ENCODE data around the gene ADAMTS17.

The ADAMTS17 gene

GRCh38 chr15:100172356-100173024, 169.3 kb downstream of the ADAMTS17 start:
- no peak for TF ChIP-seq CTCF (IDR thresholded peaks at IDR 0.05; ENCODE audit: extremely low read depth, missing control alignments)
- no peak for DNase-seq (ENCODE audit: low spot score)

GRCh38 chr15:100171411-100171810, 170.4 kb downstream of the ADAMTS17 start:
- TF ChIP-seq CTCF (IDR thresholded peaks at IDR 0.05; ENCODE audit: extremely low read depth, missing control alignments), result no peak
- no peak for DNase-seq (ENCODE audit: low spot score)

GRCh38 chr15:100170291-100171210, 171.2 kb downstream of the ADAMTS17 start:
- DNase-seq (ENCODE audit: low spot score), result peak; percentile 33
- TF ChIP-seq CTCF (IDR thresholded peaks at IDR 0.05; ENCODE audit: extremely low read depth, missing control alignments), result no peak

GRCh38 chr15:100169615-100170290, 172.0 kb downstream of the ADAMTS17 start:
- no peak for DNase-seq (ENCODE audit: low spot score)
- no peak for TF ChIP-seq CTCF (IDR thresholded peaks at IDR 0.05; ENCODE audit: extremely low read depth, missing control alignments)

GRCh38 chr15:100168787-100169186, 173.0 kb downstream of the ADAMTS17 start:
- no peak for DNase-seq (ENCODE audit: low spot score)
- TF ChIP-seq CTCF (IDR thresholded peaks at IDR 0.05; ENCODE audit: extremely low read depth, missing control alignments), result no peak

GRCh38 chr15:100167884-100168375, 173.8 kb downstream of the ADAMTS17 start:
- TF ChIP-seq CTCF (IDR thresholded peaks at IDR 0.05; ENCODE audit: extremely low read depth, missing control alignments), result no peak

More at GRCh38 chr15:100167884-100168375, 173.8 kb downstream of the ADAMTS17 start:
- DNase-seq (ENCODE audit: low spot score), result no peak
